Progenitor cell of endocrine pancreas (in vitro differentiated cells): Measurements from ENCODE around the gene NHERF2. TPM values are rescaled to one million over a fixed set of nuclear protein-coding genes. Genes with fewer than 3 reads are reported as not detected.

ENCODE experiments used
- DNase-seq: peaks from one replicate; pipeline ENCODE4 v3.0.0; 2021; ENCODE audit warnings: low spot score; ENCODE audit not compliant: unreplicated experiment
- H3K27ac Mint-ChIP-seq: 2 replicates; pipeline ENCODE4 v1.8.0; 2021; ENCODE audit warnings: mild to moderate bottlenecking, moderate library complexity, mixed read lengths
- H3K27me3 Mint-ChIP-seq: 2 replicates; pipeline ENCODE4 v1.8.0; 2021; ENCODE audit warnings: mixed read lengths
- H3K36me3 Mint-ChIP-seq: 2 replicates; pipeline ENCODE4 v1.8.0; 2022; ENCODE audit warnings: mixed read lengths; ENCODE audit not compliant: insufficient read depth
- H3K4me1 Mint-ChIP-seq: 2 replicates; pipeline ENCODE4 v1.8.0; 2021; ENCODE audit warnings: low read depth, mixed read lengths
- H3K4me3 Mint-ChIP-seq: 2 replicates; pipeline ENCODE4 v1.8.0; 2021; ENCODE audit warnings: low read depth, mild to moderate bottlenecking, moderate library complexity, mixed read lengths
- H3K9me3 Mint-ChIP-seq: 2 replicates; pipeline ENCODE4 v1.8.0; 2021; ENCODE audit warnings: low read depth, mixed read lengths
- CTCF ChIP-seq: fragments of 200-600 bp; sonication (generic); IDR thresholded peaks from one replicate; pipeline ENCODE4 v1.5.0; 2021; ENCODE audit warnings: antibody characterized with exemption, mild to moderate bottlenecking; ENCODE audit not compliant: unreplicated experiment
- total RNA-seq: library from RNA; stranded (reverse); gene quantifications from 2 replicates; pipeline ENCODE4 v1.2.1, GENCODE V29; 2021

Gene NHERF2
- total RNA-seq, 1 donor from 2014 or later: 8.4 TPM

- H3K4me3 Mint-ChIP-seq: no peak overlapping the region
- no peak for DNase-seq
- H3K36me3 Mint-ChIP-seq: peaks cover 1% of the 10 kb centered on the region
- peaks cover 10% of the 10 kb centered on the region for H3K4me1 Mint-ChIP-seq
- no peak overlapping the region for H3K27ac Mint-ChIP-seq
- no peaks in the 10 kb centered on the region for H3K27me3 Mint-ChIP-seq
- no peak for TF ChIP-seq CTCF
- no peaks in the 10 kb centered on the region for H3K9me3 Mint-ChIP-seq
Measured at GRCh38 chr16:2042171-2042985, 15.7 kb downstream of the NHERF2 start.

- DNase-seq: no peak
- Mint-ChIP-seq H3K4me3 (no peak overlapping the region), H3K27me3 (no peaks in the 10 kb centered on the region), H3K4me1 (peaks cover 10% of the 10 kb centered on the region), H3K36me3 (peaks cover 1% of the 10 kb centered on the region), H3K9me3 (no peaks in the 10 kb centered on the region), H3K27ac (no peak overlapping the region)
- no peak for TF ChIP-seq CTCF
Measured at GRCh38 chr16:2042986-2043666, 16.4 kb downstream of the NHERF2 start.

- Mint-ChIP-seq H3K36me3 (peaks cover 1% of the 10 kb centered on the region), H3K9me3 (no peaks in the 10 kb centered on the region), H3K4me3 (no peak overlapping the region), H3K4me1 (peaks cover 16% of the 10 kb centered on the region), H3K27ac (no peak overlapping the region), H3K27me3 (no peaks in the 10 kb centered on the region)
- no peak for TF ChIP-seq CTCF
- DNase-seq: no peak
Measured at GRCh38 chr16:2043667-2044451, 17.2 kb downstream of the NHERF2 start.

GRCh38 chr16:2044541-2044940, 17.8 kb downstream of the NHERF2 start:
- H3K27me3 Mint-ChIP-seq: no peaks in the 10 kb centered on the region
- DNase-seq: no peak
- H3K4me3 Mint-ChIP-seq: no peak overlapping the region
- peaks cover 1% of the 10 kb centered on the region for H3K36me3 Mint-ChIP-seq
- H3K27ac Mint-ChIP-seq: no peak overlapping the region
- no peak for TF ChIP-seq CTCF
- peaks cover 13% of the 10 kb centered on the region for H3K4me1 Mint-ChIP-seq
- H3K9me3 Mint-ChIP-seq: no peaks in the 10 kb centered on the region
